GM21576 (cell line): ENCODE results near the gene IDI2.

Experiments
- ATAC-seq: cut with Tn5 transposase; IDR thresholded peaks from one replicate; pipeline ENCODE4 v1.9.1; 2021; ENCODE audit warnings: mild to moderate bottlenecking, moderate library complexity; ENCODE audit not compliant: unreplicated experiment

IDI2 gene

DNA sequence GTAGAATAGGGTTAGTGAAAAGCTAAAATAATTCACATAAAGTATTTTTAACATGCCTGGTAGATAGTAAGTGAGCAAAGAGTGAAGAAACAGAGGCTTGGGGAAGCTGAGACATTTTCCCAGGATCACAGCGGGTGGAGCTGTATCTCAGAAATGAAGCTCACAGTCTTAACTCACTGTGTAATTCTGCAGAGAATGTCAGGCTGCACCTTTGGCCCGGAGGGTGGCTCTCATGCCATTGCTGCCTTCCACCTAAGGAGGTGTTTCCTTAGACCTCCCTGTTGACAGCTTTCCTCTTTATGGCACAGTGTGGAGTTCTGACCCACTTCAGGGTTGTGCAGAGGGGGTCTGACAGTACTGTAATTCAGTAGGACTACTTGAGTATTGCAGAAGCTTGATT, 40.3 kb downstream of the IDI2 start:
- no peak for ATAC-seq

DNA sequence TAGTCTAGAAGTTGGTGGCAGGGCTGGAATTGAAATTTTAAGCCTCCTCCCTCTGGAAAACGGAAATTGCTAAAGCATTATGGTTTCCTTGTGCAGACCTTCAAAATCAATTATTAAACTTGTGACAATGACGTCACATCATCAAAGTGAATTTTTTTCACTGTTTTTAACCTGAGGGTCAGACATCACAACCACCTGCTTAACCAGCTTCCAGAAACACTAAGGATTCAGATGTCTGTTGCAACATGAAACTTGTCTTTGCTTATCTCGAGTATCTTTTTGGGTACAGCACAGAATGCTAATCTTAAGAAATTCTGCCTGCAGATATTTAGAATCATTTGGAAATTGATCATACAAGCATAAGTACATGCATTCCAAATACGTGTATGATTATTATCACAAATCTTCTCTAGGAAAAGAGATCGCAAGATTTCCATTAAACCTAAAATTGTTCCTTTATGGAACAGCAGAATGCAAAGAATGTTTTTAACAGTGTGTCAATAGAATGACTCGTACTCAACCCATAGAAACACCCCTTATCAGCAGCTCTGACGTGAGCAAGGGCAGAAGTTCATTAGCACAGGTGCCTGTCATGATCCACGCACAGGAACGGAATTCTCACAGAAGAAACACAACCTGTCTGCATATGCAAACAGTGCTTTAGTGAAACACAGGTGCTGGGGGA, 41.5 kb downstream of the IDI2 start:
- no peak for ATAC-seq

DNA sequence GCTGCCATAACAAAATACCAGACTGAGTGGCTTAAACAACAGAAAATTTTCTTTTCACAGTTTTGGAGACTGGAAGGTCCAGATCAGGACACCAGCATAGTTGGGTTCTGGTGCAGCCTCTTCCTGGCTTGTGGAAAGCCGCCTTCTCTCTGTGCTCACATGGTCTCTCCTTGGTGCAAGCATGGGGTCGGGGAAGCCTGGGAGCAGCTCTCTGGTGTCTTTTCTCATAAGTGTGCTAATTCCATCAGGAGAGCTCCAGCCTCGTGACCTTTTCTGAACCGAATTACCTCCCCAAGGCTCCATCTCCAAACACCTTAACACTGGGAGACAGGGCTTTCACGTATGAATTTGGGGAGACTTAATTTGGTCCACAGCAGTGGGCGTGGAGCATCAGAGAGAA, 42.3 kb downstream of the IDI2 start:
- no peak for ATAC-seq

DNA sequence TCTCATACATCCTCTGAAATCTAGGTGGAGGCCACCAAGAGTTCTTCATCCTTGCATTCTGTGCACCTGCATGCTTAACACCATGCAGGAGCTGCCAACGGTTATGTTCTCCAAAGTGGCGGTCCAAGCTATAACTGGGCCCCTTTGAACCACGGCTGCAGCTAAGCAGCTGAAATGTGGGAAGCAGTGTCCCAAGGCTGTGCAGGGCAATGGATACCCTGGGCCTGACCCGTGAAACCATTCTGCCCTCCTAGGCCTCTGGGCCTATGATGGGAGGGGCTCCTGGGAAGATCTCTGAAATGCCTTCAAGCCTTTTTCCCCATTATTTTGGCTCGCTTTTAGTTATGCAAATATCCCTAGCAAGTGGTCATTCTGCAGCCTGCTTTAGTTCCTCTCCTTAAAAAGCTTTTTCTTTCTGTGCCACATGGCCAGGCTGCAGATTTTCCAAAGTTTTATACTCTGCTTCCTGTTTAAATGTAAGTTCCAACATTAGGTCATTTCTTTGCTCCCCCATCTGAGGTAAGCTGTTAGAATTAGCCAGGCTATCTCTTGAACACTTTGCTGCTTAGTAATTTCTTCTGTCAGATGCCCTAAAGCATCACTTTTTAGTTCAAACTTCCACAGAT, 45.1 kb downstream of the IDI2 start:
- ATAC-seq = no peak

- no peak for ATAC-seq
These were observed 46.7 kb downstream of the IDI2 start for GRCh38 chr10:978826-979421.

DNA sequence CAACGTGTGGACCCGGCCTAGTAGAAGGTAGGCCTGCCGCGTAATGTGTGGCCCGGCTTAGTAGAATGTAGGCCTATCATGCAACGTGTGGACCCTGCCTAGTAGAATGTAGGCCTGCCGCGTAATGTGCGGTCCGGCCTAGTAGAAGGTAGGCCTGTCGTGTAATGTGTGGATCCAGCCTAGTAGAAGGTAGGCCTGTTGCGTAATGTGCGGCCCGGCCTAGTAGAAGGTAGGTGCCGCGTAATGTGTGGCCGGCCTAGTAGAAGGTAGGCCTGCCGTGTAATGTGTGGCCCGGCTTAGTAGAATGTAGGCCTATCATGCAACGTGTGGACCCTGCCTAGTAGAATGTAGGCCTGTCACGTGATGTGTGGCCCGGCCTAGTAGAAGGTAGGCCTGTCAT, 49.3 kb downstream of the IDI2 start:
- ATAC-seq = no peak

GRCh38 chr10:974785-975074, 50.9 kb downstream of the IDI2 start:
- ATAC-seq = no peak

GRCh38 chr10:974038-974784, 51.4 kb downstream of the IDI2 start:
- ATAC-seq = no peak

- no peak for ATAC-seq
These were observed 52.9 kb downstream of the IDI2 start for GRCh38 chr10:972763-973162.

DNA sequence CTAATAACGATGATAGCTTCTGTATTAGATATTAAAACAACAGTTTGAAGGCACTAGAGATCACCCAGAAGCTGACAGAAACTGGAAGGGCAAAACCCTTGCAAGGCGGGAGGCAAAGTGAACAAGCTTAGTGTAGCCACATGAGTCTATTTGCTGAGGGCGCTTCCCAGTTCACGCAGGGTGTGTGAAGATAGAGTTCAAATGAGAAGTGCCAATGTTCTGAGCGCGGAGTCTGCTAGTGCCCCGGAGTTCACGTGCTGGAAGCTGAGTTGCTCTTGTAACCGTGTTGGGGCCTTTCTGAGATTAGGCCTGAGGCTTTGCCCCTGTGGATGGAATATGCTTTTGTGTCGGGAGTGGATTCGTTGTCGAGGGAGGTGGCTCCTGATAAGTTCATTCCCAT, 54.0 kb downstream of the IDI2 start:
- no peak for ATAC-seq

DNA sequence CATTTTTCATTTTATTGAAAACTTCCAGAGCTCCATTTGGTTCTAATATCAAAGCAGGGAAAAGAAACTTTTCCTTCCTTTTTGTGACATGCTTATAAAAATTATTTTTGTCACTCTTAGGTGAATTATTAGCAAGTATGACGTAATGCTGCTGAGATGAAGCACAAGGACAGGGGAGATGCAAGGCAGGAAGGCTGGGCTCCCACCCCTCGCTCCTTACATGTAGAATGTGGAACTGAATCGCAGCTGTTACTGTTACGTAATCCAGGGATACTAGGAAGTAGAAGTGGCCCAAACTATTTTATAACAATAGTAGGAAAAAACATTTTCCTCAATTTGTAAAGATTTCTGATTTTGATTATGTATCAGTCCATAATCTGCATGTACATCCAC, 54.5 kb downstream of the IDI2 start:
- ATAC-seq = no peak

GRCh38 chr10:970311-971149, 55.1 kb downstream of the IDI2 start:
- ATAC-seq = no peak

- no peak for ATAC-seq
These were observed 56.0 kb downstream of the IDI2 start for GRCh38 chr10:969473-970150.
